IPS-15b (cell line): ENCODE data around the gene EXOC3L1.
A peak's percentile ranks its signal among the peaks of the same experiment; 100 is the strongest.

ENCODE experiments used
- H3K27me3 ChIP-seq: one replicate; pipeline ENCODE4 v1.6.1; 2013; ENCODE audit warnings: low read length; ENCODE audit not compliant: control insufficient read depth, insufficient read depth
- H3K36me3 ChIP-seq: one replicate; pipeline ENCODE4 v1.6.1; 2013; ENCODE audit warnings: low read length; ENCODE audit not compliant: control insufficient read depth, insufficient read depth
- H3K4me1 ChIP-seq: one replicate; pipeline ENCODE4 v1.6.1; 2013; ENCODE audit warnings: mild to moderate bottlenecking, low read length; ENCODE audit not compliant: control insufficient read depth, insufficient read depth
- H3K4me3 ChIP-seq: one replicate; pipeline ENCODE4 v1.5.1; 2013; ENCODE audit warnings: low read depth, low read length
- H3K9ac ChIP-seq: one replicate; pipeline ENCODE4 v1.6.1; 2013; ENCODE audit warnings: low read depth, mild to moderate bottlenecking, low read length
- H3K9me3 ChIP-seq: one replicate; pipeline ENCODE4 v1.6.1; 2013; ENCODE audit warnings: mild to moderate bottlenecking, low read length; ENCODE audit not compliant: control insufficient read depth, insufficient read depth

EXOC3L1 gene

DNA sequence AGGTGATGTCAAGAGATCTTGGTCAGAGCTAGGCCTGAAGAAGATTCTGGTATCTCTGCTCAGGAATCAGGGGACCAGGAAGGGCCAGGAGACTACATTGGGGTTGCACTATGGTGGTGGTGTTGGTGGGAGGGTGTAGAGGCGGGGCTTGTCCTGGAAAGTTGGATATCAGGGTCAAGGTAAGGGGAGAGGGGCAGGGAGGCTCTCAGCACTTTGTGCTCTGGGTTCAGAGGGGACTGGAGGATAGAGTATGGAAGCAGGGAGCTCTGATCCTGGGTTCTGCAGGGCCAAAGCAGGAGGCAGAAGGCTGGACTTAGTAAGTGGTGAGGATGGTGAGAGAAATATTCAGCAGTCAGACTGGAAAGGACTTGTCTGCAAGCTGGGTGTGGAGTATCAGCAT lies 16.6 kb downstream of the EXOC3L1 start:
- H3K36me3 ChIP-seq: no peaks in the 10 kb centered on the region
- peaks cover 86% of the 10 kb centered on the region for H3K27me3 ChIP-seq
- no peak overlapping the region for H3K9ac ChIP-seq
- peak overlapping the region; percentile 59 for H3K4me3 ChIP-seq
- H3K4me1 ChIP-seq: peaks cover 12% of the 10 kb centered on the region
- no peaks in the 10 kb centered on the region for H3K9me3 ChIP-seq

- H3K9me3 ChIP-seq: no peaks in the 10 kb centered on the region
- H3K4me1 ChIP-seq: peaks cover 11% of the 10 kb centered on the region
- peak overlapping the region; percentile 70 for H3K9ac ChIP-seq
- peak overlapping the region; percentile 78 for H3K4me3 ChIP-seq
- no peaks in the 10 kb centered on the region for H3K36me3 ChIP-seq
- peaks cover 90% of the 10 kb centered on the region for H3K27me3 ChIP-seq
These were observed 18.8 kb downstream of the EXOC3L1 start for GRCh38 chr16:67170949-67171649.

- H3K4me1 ChIP-seq: peaks cover 11% of the 10 kb centered on the region
- no peaks in the 10 kb centered on the region for H3K9me3 ChIP-seq
- H3K9ac ChIP-seq: peak within 1 kb of the TSS; percentile 70
- no peaks in the 10 kb centered on the region for H3K36me3 ChIP-seq
- peaks cover 91% of the 10 kb centered on the region for H3K27me3 ChIP-seq
- peak within 1 kb of the TSS; percentile 78 for H3K4me3 ChIP-seq
These were observed 19.6 kb downstream of the EXOC3L1 start, which contains the start of gene NOL3 for GRCh38 chr16:67170168-67170948. Gene NOL3, plus strand, starts transcription at chr16:67170538.

DNA sequence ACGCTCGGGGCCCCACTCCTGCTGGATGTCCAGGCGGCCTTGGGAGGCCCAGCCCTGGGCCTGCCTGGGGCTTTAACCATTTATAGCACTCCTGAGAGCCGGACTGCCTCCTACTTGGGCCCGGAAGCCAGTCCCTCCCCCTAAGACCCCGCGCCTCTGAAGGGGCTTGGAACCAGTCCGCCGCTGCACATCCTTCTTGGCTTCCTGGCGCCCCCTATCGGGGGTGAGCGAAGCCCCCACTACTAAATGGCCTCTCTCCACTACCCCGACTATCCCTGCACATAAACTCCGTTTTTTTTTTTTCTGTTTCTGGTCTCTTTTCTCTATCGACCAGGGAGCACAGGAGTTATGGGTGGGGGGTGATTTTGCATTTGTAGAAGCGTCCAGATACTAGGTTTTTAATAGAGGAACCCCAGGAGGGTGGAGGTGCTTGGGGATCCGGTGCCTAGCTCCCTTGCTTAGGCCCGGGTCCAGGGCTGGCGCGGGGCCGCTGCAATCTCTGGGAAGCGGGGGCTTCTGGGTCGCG lies 20.2 kb downstream of the EXOC3L1 start:
- H3K27me3 ChIP-seq: peaks cover 91% of the 10 kb centered on the region
- H3K36me3 ChIP-seq: no peaks in the 10 kb centered on the region
- H3K4me3 ChIP-seq: peak overlapping the region; percentile 78
- no peaks in the 10 kb centered on the region for H3K9me3 ChIP-seq
- H3K4me1 ChIP-seq: peaks cover 12% of the 10 kb centered on the region
- H3K9ac ChIP-seq: no peak overlapping the region

- Histone ChIP-seq H3K9ac (no peak overlapping the region), H3K4me3 (peak overlapping the region; percentile 78), H3K36me3 (no peaks in the 10 kb centered on the region), H3K9me3 (no peaks in the 10 kb centered on the region), H3K27me3 (peaks cover 90% of the 10 kb centered on the region), H3K4me1 (peaks cover 12% of the 10 kb centered on the region)
These were observed 20.9 kb downstream of the EXOC3L1 start for GRCh38 chr16:67169011-67169451.

DNA sequence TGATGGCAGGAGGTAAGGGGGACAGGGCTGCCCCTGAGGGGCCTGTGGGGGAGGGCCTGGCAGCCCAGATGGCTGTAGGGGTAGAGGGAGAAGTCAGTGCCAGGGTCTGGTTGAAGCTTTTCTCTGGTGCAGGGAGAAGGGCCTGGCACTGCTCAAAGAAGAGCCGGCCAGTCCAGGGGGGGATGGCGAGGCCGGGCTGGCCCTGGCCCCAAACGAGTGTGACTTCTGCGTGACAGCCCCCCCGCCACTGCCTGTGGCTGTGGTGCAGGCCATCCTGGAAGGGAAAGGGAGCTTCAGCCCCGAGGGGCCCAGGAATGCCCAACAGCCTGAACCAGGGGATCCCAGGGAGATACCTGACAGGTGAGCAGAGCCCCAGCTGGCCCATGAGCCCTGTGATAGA lies 22.3 kb downstream of the EXOC3L1 start:
- Histone ChIP-seq H3K36me3 (no peaks in the 10 kb centered on the region), H3K9ac (no peak overlapping the region), H3K4me1 (peaks cover 9% of the 10 kb centered on the region), H3K9me3 (no peaks in the 10 kb centered on the region), H3K27me3 (peaks cover 90% of the 10 kb centered on the region), H3K4me3 (no peak overlapping the region)

DNA sequence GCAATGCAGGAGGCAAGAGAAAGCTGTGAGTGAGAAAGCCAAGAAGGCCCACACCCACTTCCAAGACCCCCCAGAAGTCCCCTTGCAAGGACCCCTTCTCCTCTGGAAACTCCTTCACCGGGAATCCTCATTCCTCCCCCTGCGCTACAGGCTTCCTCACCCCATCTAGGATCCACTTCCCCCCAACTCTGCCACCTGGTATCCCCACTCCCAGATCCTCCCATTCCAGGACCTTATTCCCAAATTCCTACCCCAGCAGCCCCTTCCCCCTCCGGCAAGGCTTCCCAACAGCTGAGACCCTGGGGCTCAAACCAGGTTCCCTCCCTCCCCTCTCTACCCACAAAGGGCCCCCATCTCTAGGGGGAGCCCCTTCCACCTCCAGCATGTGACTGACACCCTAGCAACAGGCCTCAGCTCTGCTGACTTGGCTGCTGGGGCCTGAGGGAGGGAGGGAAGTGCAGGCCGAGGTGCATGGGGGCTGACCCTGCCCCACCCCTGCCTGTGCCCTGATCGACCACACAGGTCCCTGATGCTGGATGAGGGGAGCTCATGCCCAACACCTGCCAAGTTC lies 23.3 kb downstream of the EXOC3L1 start:
- peaks cover 9% of the 10 kb centered on the region for H3K4me1 ChIP-seq
- no peaks in the 10 kb centered on the region for H3K36me3 ChIP-seq
- H3K9ac ChIP-seq: no peak overlapping the region
- H3K4me3 ChIP-seq: peak overlapping the region; percentile 37
- H3K9me3 ChIP-seq: no peaks in the 10 kb centered on the region
- peaks cover 90% of the 10 kb centered on the region for H3K27me3 ChIP-seq

DNA sequence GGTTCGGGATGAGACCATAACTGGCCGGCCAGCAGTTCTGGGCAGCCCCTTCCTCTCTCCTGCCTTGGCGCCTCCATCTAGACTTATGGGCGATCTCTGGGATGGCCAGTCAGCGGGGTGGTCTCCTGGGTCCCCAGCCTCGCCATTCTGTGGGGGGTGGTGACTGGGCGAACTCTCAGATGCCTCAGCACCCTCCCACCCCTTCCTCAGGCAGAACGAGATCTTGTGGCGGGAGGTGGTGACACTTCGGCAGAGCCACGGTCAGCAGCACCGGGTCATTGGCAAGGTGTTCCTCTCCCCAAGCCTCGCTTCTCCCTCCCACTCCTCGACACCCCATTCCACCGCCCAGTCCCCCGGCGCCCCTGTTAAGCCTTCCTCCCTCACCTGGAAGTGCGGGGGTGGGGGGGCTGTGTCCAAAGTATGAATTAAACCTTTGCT lies 23.8 kb downstream of the EXOC3L1 start:
- Histone ChIP-seq H3K4me3 (peak overlapping the region; percentile 37), H3K27me3 (peaks cover 90% of the 10 kb centered on the region), H3K9me3 (no peaks in the 10 kb centered on the region), H3K36me3 (no peaks in the 10 kb centered on the region), H3K4me1 (peaks cover 9% of the 10 kb centered on the region), H3K9ac (no peak overlapping the region)

DNA sequence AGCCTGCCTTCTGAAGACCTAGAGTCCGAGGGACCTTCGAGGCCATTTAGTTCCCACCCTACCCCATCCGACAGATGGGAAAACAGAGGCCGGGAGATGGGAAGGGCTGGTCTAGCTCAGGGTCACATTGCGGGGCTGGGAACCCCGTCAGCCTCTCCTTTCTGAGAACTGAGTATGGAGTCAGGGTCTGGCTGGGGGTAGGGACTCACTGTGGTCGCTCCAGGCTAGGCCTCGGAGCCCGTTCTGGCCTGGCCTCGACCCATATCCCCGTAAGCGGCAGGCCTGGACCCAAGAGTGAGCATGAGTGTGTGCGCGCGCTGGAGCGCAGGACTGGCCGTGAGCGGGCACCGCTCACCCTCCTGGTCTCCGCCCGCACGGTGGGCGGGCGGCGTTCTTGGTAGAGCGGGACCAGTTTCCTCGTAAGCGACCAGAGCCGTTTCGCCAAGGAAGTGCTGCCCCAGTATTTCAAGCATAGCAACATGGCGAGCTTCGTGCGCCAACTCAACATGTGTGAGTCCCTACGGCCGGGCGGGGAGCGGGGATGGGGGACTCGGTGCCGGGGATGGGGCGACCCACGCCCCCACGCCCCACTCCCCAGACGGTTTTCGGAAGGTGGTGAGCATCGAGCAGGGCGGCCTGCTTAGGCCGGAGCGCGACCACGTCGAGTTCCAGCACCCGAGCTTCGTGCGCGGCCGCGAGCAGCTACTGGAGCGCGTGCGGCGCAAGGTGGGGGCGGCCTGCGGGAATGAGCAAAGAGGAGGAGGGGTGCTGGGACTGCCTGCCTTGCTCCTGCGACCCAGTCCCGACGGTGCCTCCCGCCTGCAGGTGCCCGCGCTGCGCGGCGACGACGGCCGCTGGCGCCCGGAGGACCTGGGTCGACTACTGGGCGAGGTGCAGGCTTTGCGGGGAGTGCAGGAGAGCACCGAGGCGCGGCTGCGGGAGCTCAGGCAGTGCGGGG lies 24.5 kb downstream of the EXOC3L1 start:
- Histone ChIP-seq H3K9me3 (no peaks in the 10 kb centered on the region), H3K4me1 (peaks cover 6% of the 10 kb centered on the region), H3K27me3 (peaks cover 91% of the 10 kb centered on the region), H3K36me3 (no peaks in the 10 kb centered on the region), H3K9ac (no peak overlapping the region), H3K4me3 (peak overlapping the region; percentile 43)

- H3K4me1 ChIP-seq: peaks cover 6% of the 10 kb centered on the region
- H3K4me3 ChIP-seq: peak within 1 kb of the TSS; percentile 48
- no peaks in the 10 kb centered on the region for H3K36me3 ChIP-seq
- no peak within 1 kb of the TSS for H3K9ac ChIP-seq
- no peaks in the 10 kb centered on the region for H3K9me3 ChIP-seq
- peaks cover 94% of the 10 kb centered on the region for H3K27me3 ChIP-seq
These were observed 25.3 kb downstream of the EXOC3L1 start, which contains the start of gene HSF4 for GRCh38 chr16:67164599-67165061. Gene HSF4, plus strand, starts transcription at chr16:67164745. Its CDS starts 67 bp downstream, at chr16:67164812.
